Lower lobe of right lung (tissue), 2 donors: ENCODE data around the gene BRD3OS. TPM values are rescaled to one million over a fixed set of nuclear protein-coding genes. Genes with fewer than 3 reads are reported as not detected.

ENCODE experiments used
- ATAC-seq, 2 donors: fragments of 200-7000 bp; cut with Tn5 transposase; one replicate each; pipeline ENCODE4 v1.9.1; 2020 to 2022; ENCODE audit warnings: mild to moderate bottlenecking in 2 of 2, moderate library complexity in 2 of 2
- DNase-seq: peaks from one replicate; pipeline ENCODE4 v3.0.0-alpha.2; 2020
- H3K27ac ChIP-seq: fragments of 200-600 bp; one replicate; pipeline ENCODE4 v1.8.0; 2022
- H3K27me3 ChIP-seq: fragments of 200-600 bp; one replicate; pipeline ENCODE4 v1.8.0; 2022; ENCODE audit warnings: low read depth
- H3K36me3 ChIP-seq: fragments of 200-600 bp; one replicate; pipeline ENCODE4 v1.8.0; 2022; ENCODE audit warnings: mild to moderate bottlenecking
- H3K4me1 ChIP-seq: fragments of 200-600 bp; one replicate; pipeline ENCODE4 v1.8.0; 2022
- H3K4me3 ChIP-seq: fragments of 200-600 bp; one replicate; pipeline ENCODE4 v1.8.0; 2022; ENCODE audit warnings: mild to moderate bottlenecking
- H3K9me3 ChIP-seq: fragments of 200-600 bp; one replicate; pipeline ENCODE4 v1.8.0; 2022
- intact Hi-C: fragments of 100-400 bp; cut with DNase I; formaldehyde crosslinking; loops from one replicate; pipeline ENCODE4 v1.11.0; 2022
- total RNA-seq: library from RNA; stranded (reverse); fragmentation: NEBNext Ultra II Directional; extraction: Animal tissue kit (Norgen Biotek cat#: 25700); gene quantifications from one replicate; pipeline ENCODE4 v1.2.1, GENCODE V29; 2021
- TF ChIP-seq, protein P1 (sequence below): fragments of 200-600 bp; IDR thresholded peaks from one replicate; pipeline ENCODE4 v1.8.0; 2022; ENCODE audit warnings: antibody characterized with exemption, mild to moderate bottlenecking
- donor health status: DM: no; HTN: yes; CAD: no; lungs with severe emphysema.

The BRD3OS gene
- total RNA-seq, 1 donor from 2014 or later: 15.6 TPM

DNA sequence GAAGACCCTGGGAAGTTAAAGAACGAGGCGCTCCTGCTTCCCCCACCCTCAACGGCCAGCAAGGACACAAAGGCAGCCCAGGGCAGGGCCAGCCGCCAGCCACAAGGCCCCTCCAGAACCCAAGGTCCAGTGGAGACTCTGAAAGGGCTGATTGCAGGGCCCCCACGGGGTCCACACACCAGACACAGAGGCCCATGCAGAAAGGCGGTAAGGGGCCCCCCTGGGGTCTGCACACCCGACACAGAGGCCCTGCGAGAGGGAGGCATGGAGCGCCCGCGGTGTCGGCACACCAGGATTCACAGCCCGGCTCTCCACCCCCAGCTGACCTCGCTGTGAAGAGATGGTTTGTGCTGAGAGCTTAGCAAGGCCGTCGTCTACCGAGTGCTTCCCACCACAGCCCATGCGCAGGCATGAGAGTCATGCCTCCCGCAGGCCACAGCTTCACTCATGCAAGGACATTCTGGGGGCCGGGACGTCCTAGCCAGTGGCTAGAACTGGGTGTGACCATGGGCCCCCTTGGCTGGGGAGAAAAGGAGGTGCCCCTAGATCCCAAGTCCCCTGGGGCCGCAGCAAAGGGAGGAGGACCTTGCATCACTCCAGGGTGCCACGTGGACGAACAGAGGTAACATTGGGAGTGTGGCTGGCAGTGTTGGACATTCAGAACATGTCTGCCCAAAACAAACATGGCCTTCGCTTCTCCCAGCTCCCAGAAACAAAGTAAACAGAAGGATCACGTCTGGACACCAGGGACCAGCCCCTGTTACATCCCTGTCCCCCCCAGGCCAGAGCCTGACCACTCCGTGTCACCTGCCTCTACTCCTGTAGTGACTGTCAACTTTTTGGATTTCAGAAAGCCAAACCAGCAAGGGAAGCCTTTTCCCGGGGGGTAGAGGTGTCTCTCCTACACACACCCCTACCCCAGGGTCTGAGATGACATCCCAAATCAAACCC lies 32.7 kb downstream of the BRD3OS start:
- TF ChIP-seq, protein P1, sequence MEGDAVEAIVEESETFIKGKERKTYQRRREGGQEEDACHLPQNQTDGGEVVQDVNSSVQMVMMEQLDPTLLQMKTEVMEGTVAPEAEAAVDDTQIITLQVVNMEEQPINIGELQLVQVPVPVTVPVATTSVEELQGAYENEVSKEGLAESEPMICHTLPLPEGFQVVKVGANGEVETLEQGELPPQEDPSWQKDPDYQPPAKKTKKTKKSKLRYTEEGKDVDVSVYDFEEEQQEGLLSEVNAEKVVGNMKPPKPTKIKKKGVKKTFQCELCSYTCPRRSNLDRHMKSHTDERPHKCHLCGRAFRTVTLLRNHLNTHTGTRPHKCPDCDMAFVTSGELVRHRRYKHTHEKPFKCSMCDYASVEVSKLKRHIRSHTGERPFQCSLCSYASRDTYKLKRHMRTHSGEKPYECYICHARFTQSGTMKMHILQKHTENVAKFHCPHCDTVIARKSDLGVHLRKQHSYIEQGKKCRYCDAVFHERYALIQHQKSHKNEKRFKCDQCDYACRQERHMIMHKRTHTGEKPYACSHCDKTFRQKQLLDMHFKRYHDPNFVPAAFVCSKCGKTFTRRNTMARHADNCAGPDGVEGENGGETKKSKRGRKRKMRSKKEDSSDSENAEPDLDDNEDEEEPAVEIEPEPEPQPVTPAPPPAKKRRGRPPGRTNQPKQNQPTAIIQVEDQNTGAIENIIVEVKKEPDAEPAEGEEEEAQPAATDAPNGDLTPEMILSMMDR: no peak
- ATAC-seq (no peak), DNase-seq (peak; percentile 43)
- Histone ChIP-seq H3K4me3 (no peak overlapping the region), H3K27ac (no peak overlapping the region), H3K4me1 (peaks cover 82% of the 10 kb centered on the region), H3K27me3 (no peaks in the 10 kb centered on the region), H3K9me3 (no peaks in the 10 kb centered on the region), H3K36me3 (peaks cover 7% of the 10 kb centered on the region)
- intact Hi-C loops: no loop called here

DNA sequence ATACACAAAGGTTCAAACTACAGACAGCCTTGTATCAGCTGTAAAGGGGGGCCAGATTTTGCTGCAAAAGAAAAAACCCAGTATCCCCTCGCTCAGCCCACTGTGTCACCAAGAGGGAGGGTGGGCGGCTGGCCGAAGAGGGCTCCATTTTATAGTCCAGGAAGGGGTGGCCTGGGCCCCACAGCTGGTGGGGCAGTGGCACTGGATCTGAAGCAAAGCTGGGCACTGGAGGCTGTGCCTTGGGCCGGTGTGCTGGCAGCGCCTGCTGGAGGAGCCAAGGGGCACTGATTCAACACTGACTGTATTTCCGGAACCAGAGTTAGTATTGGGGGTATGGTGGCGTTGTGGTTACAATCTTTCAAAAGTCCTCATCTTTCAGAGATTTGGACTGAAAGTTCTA lies 33.4 kb downstream of the BRD3OS start:
- intact Hi-C loops: no loop called here
- Histone ChIP-seq H3K4me1 (peaks cover 88% of the 10 kb centered on the region), H3K27ac (no peak overlapping the region), H3K27me3 (no peaks in the 10 kb centered on the region), H3K4me3 (no peak overlapping the region), H3K36me3 (no peaks in the 10 kb centered on the region), H3K9me3 (no peaks in the 10 kb centered on the region)
- TF ChIP-seq, protein P1: no peak
- ATAC-seq (no peak), DNase-seq (no peak)

DNA sequence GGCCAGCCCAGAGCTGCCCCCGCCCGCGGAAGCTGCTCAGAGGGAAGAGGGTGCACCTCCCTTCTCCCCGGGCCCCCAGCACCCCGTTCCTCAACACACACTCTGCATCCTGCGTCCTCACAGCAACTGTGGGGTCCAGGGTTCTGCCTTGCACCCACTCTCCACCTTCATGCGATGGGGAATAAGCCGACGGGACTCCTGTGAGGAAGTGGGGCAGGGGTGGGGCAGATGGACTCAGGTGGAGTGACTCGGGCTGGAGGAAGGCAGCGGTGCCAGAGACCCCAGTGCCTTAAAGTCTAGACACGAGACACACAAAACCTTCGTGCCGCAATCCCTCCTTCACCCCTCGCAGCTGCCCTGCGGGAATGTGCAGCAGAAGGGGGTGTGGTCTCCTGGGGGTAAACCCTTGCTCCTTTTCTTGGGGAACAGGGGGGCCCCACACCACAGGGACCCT lies 33.9 kb downstream of the BRD3OS start:
- TF ChIP-seq, protein P1: no peak
- no peak overlapping the region for H3K4me3 ChIP-seq
- intact Hi-C loops: no loop called here
- peaks cover 93% of the 10 kb centered on the region for H3K4me1 ChIP-seq
- ATAC-seq (no peak), DNase-seq (no peak)
- no peaks in the 10 kb centered on the region for H3K36me3 ChIP-seq
- H3K27ac ChIP-seq: no peak overlapping the region
- no peaks in the 10 kb centered on the region for H3K27me3 ChIP-seq
- no peaks in the 10 kb centered on the region for H3K9me3 ChIP-seq

DNA sequence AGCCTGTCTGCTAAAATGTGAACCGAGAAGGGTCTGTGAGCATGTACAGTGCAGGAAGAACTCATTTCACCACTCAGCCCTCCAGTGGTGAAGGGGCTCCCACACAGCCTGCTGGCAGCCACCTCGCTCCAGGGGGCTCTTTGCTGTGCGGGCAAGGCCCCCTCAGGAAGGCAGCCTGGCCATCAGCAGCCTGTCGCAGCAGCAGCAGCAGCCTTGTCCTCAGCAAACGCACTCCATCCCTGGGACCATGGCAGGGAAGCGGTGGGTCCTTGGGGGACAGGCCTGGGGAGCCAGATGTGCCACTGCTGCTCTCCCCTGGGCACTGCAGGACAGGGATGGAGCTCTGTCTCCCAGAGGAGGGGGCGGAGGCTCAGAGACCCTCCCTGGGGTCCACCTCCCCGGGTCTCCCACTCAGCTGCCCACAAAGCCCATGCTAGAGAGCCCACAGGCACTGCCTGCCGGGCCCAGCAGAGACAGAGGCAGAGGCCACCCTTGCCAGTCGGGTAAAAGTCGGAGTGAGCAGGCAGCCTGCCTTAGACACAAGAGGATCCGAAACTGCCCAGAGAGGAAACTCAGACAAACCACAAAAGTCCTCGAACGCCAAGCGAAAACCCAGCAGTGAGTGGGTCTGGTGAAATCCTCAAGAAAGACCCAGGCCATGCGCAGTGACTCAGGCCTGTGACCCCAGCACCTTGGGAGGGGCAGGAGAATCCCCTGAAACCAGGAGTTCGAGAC lies 34.5 kb downstream of the BRD3OS start:
- Histone ChIP-seq H3K9me3 (no peaks in the 10 kb centered on the region), H3K4me3 (no peak overlapping the region), H3K27ac (peak overlapping the region; percentile 21), H3K27me3 (no peaks in the 10 kb centered on the region), H3K36me3 (no peaks in the 10 kb centered on the region), H3K4me1 (peaks cover 97% of the 10 kb centered on the region)
- TF ChIP-seq, protein P1: no peak
- peak; percentile 76 for DNase-seq
- intact Hi-C loops: no loop called here
- ATAC-seq: peak; percentile 3 to 55

DNA sequence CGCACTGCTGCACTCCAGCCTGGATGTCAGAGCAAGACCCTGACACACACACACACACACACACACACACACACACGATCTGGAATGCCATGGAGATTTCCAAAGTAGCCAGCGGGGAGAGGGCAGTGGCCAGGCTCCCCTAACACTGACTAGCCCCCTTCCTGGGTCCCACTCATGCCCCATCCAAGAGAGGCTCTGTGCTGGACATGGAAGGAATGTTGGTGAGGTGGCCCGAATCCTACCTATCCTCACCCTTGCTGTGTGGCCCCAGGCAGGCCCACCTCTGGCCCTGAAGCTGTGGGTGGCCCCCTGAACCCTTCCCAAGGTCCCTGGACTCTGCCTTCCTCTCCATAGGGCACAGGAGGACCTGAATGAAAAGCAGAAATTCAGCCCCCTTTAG lies 35.3 kb downstream of the BRD3OS start:
- no peaks in the 10 kb centered on the region for H3K9me3 ChIP-seq
- H3K27me3 ChIP-seq: no peaks in the 10 kb centered on the region
- H3K4me1 ChIP-seq: peaks cover 97% of the 10 kb centered on the region
- no peaks in the 10 kb centered on the region for H3K36me3 ChIP-seq
- H3K27ac ChIP-seq: no peak overlapping the region
- ATAC-seq (no peak), DNase-seq (no peak)
- intact Hi-C loops: no loop called here
- TF ChIP-seq, protein P1: no peak
- H3K4me3 ChIP-seq: no peak overlapping the region
